ENCODE measurements around the gene NEK6. TPM values are rescaled to one million over a fixed set of nuclear protein-coding genes. Genes with fewer than 3 reads are reported as not detected.

Gene NEK6
- total RNA-seq, 2 experiments from 2014 or later = 5.6 to 16.4 TPM

- H3K9me2 ChIP-seq (ENCODE audit: insufficient read depth, low read length) = no peaks in the 10 kb centered on the region
- CTCF ChIA-PET (ENCODE audit: unreplicated experiment) = no interaction called here
- H3K27ac ChIP-seq (ENCODE audit: low read depth, low read length, poor library complexity, severe bottlenecking) = no peak overlapping the region
- H3K4me3 ChIP-seq (ENCODE audit: low read depth, low read length, poor library complexity, severe bottlenecking) = no peak overlapping the region
- intact Hi-C loops (cut with micrococcal nuclease; ENCODE audit: unreplicated experiment) = no loop called here
- no peaks in the 10 kb centered on the region for H4K20me1 ChIP-seq (ENCODE audit: insufficient read depth, low read length)
- no peak overlapping the region for H2AFZ ChIP-seq (ENCODE audit: low read length)
- no peaks in the 10 kb centered on the region for H3K9me3 ChIP-seq (ENCODE audit: low read length)
- H3K4me2 ChIP-seq (ENCODE audit: low read length) = no peak overlapping the region
- TF ChIP-seq EZH2phosphoT487 (IDR thresholded peaks at IDR 0.05; ENCODE audit: borderline replicate concordance, low read depth, low read length) = no peak
- TF ChIP-seq, protein P1, sequence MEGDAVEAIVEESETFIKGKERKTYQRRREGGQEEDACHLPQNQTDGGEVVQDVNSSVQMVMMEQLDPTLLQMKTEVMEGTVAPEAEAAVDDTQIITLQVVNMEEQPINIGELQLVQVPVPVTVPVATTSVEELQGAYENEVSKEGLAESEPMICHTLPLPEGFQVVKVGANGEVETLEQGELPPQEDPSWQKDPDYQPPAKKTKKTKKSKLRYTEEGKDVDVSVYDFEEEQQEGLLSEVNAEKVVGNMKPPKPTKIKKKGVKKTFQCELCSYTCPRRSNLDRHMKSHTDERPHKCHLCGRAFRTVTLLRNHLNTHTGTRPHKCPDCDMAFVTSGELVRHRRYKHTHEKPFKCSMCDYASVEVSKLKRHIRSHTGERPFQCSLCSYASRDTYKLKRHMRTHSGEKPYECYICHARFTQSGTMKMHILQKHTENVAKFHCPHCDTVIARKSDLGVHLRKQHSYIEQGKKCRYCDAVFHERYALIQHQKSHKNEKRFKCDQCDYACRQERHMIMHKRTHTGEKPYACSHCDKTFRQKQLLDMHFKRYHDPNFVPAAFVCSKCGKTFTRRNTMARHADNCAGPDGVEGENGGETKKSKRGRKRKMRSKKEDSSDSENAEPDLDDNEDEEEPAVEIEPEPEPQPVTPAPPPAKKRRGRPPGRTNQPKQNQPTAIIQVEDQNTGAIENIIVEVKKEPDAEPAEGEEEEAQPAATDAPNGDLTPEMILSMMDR (conservative IDR thresholded peaks at IDR 0.05; ENCODE audit: low read length) = no peak
- H3K36me3 ChIP-seq (ENCODE audit: insufficient read depth, low read length) = peaks cover 33% of the 10 kb centered on the region
- POLR2A ChIA-PET = no interaction called here
- no peaks in the 10 kb centered on the region for H3K79me2 ChIP-seq (ENCODE audit: insufficient read depth, low read depth, low read length)
- no peaks in the 10 kb centered on the region for H3K4me1 ChIP-seq (ENCODE audit: insufficient read depth, low read length, poor library complexity, severe bottlenecking)
- DNase-seq (ENCODE audit: low spot score) = no peak
- no TSS peak for BruUV-seq (replicated peaks)
Observed at GRCh38 chr9:124345751-124346281, 88.1 kb downstream of the NEK6 start.

DNA sequence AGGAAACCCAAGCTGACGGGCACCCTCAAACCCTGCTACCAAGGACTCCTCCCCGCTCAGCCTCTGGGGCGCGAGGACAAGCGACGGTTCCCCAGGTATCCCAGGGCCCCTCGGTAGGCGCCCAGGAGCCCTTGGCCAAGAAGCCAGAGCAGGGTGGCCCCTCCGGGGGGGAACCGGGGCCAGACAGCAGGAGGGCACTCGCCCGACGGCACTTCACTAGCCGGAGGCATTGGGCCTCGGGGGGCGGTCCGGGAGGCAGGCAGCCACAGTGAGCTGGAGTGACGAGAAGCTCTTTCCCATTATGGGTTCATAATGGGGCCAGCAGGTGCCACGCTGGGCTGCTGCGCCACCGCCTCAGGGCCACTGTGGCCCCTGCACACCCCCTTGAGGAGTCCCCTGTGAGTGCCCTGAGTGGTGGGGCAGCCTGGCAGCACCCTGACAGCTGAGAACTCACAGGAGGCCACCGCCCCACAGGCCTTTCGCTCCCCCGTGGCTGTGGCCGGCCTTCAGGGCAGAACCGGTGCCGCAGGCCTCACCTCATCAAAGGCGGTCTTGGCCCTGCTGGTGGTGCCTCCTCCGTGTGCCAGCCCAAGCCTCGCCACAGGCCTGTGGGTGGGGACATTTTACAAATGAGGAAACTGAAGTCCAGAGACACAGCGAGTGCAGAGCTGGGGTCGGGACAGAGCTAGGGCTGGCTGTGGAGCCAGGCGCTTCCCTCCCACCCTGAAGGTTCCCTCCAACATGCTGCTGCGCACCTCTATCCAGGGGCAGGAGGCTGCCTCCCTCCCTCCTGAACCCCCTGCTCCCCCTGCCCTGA, 88.8 kb downstream of the NEK6 start:
- H3K36me3 ChIP-seq (ENCODE audit: insufficient read depth, low read length) = peaks cover 40% of the 10 kb centered on the region
- no peaks in the 10 kb centered on the region for H3K9me3 ChIP-seq (ENCODE audit: low read length)
- BruUV-seq (replicated peaks) = no TSS peak
- H4K20me1 ChIP-seq (ENCODE audit: insufficient read depth, low read length) = no peaks in the 10 kb centered on the region
- ChIA-PET POLR2A (no interaction called here), CTCF (ENCODE audit: unreplicated experiment) (no interaction called here)
- no peaks in the 10 kb centered on the region for H3K9me2 ChIP-seq (ENCODE audit: insufficient read depth, low read length)
- no peak overlapping the region for H3K4me3 ChIP-seq (ENCODE audit: low read depth, low read length, poor library complexity, severe bottlenecking)
- no peaks in the 10 kb centered on the region for H3K4me1 ChIP-seq (ENCODE audit: insufficient read depth, low read length, poor library complexity, severe bottlenecking)
- no peak for DNase-seq (ENCODE audit: low spot score)
- H3K4me2 ChIP-seq (ENCODE audit: low read length) = no peak overlapping the region
- TF ChIP-seq, protein P1 (conservative IDR thresholded peaks at IDR 0.05; ENCODE audit: low read length) = no peak
- TF ChIP-seq EZH2phosphoT487 (IDR thresholded peaks at IDR 0.05; ENCODE audit: borderline replicate concordance, low read depth, low read length) = no peak
- no peaks in the 10 kb centered on the region for H3K79me2 ChIP-seq (ENCODE audit: insufficient read depth, low read depth, low read length)
- no peak overlapping the region for H2AFZ ChIP-seq (ENCODE audit: low read length)
- intact Hi-C loops (cut with micrococcal nuclease; ENCODE audit: unreplicated experiment) = no loop called here
- no peak overlapping the region for H3K27ac ChIP-seq (ENCODE audit: low read depth, low read length, poor library complexity, severe bottlenecking)
